Measurements from ENCODE around the gene ROBO2. TPM values are rescaled to one million over a fixed set of nuclear protein-coding genes. Genes with fewer than 3 reads are reported as not detected.

ROBO2 gene
- polyA plus RNA-seq, 10 donors, result 3.3 to 21.8 (median 5.6) TPM

DNA sequence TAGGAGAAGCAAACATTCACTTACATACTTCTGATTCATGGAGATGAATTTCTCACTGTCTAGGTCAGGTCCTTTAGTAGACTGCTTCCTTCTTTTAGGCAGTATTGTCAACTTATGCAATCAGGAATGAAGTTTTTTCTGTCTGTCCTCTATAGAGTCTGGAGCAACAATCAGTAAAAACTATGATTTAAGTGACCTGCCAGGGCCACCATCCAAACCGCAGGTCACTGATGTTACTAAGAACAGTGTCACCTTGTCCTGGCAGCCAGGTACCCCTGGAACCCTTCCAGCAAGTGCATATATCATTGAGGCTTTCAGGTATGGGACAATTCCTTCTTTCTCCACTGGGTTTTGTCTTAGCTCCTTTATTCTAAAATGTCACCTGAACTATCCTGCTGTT, 523.1 kb downstream of the ROBO2 start:
- no peak for DNase-seq

DNA sequence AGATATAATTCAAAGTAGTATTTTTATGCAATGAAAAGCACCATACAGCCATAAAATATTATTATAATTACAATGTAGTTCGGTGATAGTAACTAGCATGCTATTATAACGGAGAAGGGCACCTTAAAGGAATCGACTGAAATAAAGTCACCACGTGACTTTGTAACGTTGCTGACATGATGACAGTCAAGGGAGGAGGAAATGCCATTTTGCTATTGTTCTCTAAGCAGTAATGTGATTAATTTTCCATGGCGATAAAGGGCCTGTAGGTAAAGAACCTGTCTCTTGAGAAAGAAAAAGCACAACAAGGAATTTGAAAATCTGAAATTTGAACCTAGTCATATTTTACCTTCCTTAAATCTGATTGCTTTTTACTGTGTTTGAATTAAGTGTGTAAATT, 526.2 kb downstream of the ROBO2 start:
- no peak for DNase-seq

DNA sequence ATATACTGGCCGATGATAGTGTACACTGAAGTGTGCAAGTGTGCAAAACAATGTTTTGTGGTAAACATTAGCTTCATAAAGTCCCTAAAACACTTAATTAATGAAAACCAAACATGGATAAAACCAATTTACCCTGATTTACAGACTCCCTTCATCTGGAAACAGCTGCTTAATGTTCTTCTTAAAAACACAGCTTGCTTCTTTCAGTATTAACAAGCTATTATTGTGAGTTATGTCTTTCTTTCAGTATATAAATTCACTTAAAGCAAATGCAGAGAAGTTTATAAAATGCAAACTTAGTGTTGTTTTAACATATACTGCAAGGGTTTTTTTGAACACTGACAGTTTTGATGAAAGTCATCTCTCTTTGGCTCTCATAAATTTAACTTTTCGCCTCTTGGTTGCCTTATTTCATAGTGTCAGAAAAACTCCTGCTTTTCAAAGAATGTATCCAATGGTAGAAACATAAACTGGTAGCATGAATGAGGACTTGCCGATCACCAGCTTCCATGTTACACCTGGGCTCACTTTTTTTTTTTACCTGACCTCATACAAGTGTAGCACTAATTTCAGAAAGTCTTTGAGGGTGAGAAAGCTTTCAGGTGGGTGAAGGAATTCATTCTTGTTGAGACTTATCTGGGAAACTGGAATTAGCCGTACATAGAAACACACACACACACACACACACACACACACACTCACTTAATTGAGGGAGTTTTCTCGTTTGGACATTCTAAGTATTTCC, 532.2 kb downstream of the ROBO2 start:
- DNase-seq, result no peak

DNA sequence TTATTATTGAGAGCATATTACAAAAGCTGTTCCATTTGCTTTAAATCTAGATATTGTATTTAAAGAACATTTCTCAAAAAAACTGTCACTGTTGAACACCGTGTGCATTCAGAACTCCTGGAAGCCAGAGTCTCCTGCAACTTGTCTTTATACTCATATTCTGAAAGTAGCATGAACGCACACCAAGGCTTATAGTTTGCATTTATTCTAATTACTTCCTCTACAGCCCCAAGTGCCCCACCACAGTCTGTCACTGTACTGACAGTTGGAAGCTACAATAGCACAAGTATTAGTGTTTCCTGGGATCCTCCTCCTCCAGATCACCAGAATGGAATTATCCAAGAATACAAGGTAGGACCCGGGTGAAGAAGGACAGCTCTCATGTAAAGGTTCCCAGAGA, 537.4 kb downstream of the ROBO2 start:
- no peak for DNase-seq

DNA sequence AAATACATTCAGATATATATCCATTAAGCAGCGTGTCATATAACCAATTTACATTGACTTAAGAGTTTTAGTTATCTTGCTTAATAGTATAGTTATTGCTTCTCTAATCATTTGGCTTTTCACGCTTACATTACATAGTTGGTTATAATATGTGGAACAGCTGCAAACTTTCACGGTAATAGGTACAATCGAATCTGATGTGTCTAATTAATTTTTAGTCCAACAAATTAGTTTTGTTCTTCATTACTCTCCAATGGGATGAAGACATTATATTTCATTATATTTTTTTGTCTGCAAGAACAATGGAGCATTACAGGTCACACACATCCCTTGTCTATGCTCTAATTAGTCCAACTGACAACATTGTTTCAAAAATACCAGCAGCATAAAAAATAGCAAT, 546.3 kb downstream of the ROBO2 start:
- no peak for DNase-seq

DNA sequence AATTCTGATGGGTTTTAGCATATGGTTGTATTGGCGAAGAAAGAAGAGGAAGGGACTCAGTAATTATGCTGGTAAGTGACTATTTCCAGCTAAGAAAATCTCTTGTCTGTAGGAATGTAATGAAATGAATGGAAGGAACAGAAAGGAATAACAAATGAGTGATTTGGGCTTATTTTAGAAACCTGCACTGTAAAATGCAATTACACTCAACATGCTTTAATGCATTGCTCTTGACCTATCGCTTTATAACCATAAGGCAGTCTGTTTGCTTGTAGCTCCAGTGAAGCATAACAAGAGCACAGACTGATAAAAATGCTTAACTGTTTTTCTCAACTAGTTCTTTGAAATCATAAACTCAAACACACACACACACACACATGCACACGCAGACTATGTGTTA, 549.0 kb downstream of the ROBO2 start:
- DNase-seq, result no peak

DNA sequence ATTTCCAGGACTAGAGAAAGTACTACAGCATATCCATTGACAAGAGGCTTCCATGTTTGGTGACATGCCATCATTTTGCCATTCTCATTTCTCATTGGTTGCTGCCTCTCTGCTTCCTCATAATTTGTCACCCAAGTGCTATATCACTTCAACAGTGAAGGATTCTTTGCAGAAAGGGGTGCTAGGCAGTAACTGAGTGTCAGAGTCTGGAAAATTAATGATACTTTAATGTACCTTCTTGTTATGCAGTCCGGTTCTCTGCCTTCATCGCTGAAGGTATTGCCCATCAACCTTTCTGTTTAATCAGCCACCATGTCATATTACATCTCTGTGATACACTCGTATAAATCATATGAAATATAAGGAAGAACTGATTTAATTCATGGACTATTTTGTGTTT, 550.3 kb downstream of the ROBO2 start:
- no peak for DNase-seq

DNA sequence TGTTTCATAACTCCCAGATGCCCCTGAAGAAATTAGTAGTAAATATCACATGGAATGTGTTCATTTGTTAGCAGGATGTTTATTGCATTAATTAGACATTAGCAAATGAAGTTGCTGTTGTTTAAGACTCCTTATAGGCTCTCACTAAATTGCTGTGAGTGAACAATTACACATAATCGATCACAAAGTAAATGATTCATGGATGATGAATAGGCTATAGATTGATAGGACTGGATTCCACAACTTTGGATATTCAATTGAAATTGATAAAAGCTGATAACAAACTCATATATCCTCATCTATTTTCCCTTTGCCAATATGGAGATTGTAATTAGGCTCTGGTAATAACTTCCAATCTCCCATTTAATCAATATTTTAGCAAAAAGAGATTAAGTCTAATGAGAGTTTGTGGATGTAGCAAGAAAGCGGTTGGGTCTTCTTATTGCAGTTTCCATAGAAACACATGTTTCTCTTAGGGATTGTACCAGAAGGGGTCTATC, 555.5 kb downstream of the ROBO2 start:
- no peak for DNase-seq

DNA sequence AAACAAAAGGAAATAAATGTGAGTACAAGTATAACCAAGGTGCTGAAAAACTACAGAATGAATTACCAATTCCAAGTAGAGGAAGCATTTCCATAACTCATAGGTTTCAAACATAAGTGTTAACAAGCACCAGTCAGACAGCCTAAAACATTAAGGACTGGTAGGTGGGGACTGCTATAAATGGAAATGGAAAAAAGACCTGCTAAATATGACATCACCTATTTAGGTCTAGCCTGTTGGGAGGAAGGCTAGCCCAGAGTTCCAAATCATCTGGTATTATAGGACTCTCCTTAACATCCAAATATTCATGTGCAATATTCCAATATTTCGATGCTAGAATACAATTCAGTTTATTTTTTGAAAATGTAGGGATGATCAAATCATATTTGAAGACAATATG, 560.0 kb downstream of the ROBO2 start:
- DNase-seq, result no peak

DNA sequence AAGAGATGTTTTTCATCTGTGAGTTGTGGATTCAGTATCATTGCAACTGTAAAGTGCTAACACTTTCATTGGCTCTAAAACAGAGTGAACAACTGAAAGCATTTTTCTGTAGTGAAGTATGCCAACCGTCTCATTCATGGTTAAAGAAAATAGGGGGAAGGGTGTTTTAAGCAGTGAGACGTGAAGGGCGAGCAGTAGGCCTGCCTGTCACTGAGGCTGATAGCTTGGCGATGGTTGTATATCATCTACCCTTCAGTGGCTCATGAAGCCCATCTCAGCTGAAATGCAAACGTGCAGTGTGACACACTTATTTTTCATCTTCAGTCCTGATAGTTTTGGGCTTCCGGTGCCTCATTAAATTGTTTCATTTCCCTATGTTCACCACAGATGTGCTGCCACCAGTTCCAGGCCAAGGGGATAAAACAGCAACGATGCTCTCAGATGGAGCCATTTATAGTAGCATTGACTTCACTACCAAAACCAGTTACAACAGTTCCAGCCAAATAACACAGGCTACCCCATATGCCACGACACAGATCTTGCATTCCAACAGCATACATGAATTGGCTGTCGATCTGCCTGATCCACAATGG, 562.0 kb downstream of the ROBO2 start:
- DNase-seq, result no peak

DNA sequence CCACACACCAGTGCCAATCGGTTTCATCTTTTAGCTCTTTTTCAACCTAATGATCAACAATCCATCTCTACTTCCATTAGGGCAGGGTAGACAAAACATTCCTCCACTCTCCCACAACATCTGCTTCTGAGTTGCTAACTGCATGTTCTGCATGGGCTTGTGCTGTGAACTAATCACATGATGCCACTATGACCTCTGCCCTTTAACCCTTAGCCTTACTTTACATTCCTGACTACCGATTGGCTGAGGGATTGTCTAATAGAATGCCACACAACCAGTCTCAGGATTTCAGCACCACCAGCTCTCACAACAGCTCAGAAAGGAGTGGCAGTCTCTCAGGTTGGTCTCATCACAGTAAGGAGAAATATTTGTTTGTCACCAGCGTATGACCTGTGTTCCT, 562.8 kb downstream of the ROBO2 start:
- no peak for DNase-seq

DNA sequence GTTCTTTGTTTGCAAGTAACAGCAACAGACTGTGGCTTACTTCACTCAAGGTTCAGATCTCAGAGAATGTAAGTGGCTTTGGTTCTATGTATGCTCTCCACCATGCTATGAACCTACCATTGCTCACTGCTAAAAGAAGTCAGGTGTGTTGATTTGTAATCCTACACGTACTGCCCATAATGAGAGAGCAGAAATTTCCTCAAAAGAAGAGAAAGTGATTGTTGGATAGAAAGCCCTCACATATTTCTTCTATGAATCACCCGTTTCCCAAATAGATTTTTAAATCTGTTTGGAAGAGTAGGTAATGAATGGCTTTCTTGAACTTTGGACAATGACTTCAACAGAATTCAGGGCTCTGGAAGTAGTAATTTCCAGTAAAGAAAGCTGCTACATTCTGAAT, 565.4 kb downstream of the ROBO2 start:
- DNase-seq, result no peak

DNA sequence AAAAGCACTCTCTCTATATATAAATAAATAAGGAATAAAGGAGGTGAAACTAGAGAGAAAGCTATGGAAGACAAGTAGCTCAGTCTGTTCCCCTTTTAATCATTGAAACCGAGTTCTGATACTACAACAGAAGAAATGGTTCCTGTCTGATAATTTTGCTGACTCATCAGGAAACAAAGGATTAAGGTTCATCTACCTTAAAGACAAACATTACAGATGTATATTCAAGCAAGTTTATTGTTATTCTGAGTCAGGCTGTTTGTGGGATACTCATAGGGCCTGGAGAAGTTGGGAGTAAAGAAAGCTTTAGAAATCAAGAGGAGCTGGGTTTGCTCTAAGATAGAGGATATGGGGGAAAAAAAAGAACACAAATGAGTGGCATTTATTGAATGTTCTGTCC, 566.0 kb downstream of the ROBO2 start:
- no peak for DNase-seq

DNA sequence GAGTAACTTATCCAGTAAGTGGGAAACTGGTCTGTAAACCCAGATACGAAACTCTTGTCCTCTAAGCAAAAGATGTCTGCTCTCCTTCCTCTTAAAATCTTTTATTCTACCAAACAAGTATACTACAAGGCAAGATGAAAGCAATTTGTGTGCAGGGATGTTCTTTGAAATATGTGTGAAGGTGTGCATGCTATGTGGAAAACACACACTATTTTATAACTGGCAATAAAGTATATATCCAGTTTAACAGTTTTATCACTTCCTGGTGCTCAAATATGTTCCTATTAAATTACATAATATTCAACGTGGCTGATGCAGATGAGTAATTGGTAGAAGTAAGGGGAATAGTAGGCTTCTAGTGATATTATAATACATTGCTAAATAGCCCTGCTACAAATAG, 566.5 kb downstream of the ROBO2 start:
- DNase-seq, result no peak

DNA sequence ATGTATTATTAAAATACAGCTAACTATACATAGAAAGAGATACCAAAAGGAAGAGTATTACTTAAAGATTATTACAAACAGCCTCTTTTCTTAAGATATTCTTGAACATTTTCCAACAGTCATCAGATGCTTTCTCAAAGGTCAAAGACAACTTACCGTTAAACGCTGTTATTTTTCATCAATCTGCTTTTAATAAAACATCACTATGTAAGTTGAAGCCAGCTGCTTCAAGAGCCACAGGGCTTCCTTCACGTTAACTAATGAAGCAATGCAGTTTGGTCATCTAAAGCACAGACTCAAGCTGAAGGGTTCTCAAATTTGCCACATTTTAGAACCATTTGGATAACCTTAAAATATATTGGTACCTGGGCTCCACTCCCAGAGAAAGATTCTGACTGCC, 578.8 kb downstream of the ROBO2 start:
- DNase-seq, result no peak

DNA sequence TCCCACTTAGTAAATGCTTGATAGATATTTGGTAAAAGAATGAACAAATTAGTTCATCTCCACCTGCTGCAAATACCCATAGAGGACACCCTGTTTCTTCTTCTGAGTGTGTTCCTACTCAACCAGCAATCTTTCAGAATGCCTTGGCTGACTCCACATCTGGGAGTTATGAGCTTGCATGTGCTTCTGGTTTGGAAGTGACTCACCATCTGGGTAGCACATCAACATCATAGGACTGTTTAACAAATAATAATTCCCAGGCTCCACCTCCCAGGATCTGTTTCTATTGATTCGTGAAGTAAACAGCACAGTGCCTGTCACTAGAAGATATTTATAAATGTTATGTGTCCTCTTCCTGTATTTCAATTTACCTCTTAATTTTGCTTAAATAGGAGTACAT, 580.1 kb downstream of the ROBO2 start:
- DNase-seq, result peak in 1 of 3 donors; percentile 15

DNA sequence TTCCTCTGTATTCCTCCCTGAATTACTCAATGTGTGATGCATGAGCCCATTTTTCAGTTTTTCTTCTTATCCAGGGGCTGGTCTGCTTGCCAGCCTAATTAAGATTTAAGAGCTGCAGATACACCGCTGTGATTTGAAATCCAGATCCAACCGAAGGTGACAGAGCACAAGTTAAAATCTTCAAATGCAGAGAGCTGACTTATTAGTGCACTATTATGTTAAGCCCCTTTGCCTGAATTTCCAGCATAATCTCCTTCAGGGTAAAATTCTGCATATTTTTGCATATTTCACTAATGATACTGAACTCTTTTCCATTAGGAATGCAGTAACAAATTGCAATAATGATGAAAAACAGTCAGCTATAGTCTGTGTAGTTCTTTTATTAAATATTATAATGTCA, 583.6 kb downstream of the ROBO2 start:
- DNase-seq, result no peak

DNA sequence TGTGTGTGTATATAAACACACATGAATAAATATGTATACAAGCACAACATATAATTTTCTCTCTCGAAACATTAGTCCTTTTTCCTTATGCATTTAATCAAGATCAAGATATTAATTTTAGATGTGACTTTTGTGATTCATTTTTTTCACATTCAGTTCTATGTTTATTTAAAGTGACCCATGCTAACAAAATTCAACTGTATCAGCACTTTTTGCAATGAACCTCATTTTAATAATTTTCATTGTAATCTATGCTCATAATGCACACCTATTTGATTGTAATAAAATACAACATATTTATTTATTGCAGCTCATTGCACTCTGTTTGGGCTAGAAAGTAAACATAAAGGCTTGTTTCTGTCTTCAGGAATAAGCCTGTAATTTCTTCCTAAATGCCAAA, 586.3 kb downstream of the ROBO2 start:
- DNase-seq, result no peak

DNA sequence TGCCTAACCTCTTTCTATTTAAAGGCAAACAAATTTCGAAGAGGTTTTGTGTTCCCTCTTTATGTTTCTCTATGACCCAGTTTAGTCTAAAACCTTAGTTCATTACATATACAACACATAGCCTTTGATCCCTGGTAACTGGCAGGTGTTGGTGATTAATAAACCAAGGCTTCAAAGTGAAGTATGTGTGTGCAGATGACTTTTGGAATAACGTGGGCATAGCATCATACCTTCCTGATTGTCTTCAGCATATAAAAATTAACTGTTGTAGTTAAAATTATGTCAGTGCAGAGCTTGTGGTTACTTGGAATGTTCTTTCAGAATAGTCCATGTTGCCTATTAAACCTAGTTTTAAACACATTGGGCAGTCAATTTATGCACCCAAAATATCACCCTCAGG, 608.3 kb downstream of the ROBO2 start:
- DNase-seq, result no peak

DNA sequence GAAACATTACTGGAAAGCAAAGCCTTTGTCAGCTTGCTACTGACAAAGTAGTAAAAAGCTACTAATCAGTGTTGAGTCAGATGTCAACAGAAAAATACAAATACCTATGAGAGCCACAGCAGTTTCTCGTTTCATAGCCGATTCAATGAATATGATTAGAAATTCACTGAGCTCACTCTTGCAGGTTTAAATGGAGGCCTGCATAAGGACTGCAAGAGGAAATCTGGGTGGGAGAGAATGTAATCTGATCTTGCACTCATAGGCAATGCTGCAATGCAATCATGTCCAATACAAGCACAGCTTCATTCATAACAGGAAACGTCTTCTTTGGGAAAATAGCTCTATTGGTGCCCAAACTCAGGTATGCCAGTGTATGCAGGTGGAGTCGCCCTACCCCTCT, 608.8 kb downstream of the ROBO2 start:
- no peak for DNase-seq

DNA sequence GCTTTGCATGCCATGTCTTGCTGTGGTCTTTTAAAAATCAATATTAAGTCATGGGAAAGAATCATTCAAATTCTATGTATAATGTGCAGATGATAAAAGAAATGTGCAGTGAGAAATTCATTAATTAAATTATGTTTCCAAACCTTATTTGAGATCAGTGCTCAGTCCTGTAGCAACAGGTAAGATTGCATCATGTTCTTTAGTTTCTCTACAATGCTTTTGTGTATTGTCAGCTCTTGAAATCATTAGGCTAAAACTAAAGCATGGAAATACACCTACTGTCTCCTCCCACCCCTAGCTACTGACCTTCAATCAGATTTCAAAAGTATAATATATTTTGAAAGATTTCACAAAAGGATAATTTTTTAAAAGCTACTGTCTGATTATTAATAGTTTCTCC, 612.7 kb downstream of the ROBO2 start:
- no peak for DNase-seq

DNA sequence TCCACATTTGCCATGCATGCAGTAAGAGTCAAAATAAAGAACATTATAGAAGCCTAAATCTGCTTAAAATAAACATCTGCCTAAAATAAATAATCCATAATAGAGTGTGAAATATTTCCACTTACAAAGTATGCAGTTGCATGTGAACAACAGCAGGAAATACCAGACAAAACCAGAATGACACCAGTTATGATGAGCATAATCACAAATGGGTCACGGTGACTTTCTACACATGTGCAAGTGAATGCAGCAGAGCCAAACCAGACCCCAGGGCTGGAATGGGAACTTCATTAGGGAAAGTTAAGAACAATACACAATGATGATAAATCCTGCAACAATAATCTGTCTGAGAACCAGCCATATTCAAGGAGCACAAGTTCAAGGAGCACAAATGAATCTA, 615.5 kb downstream of the ROBO2 start:
- peak in 1 of 3 donors; percentile 3 for DNase-seq

DNA sequence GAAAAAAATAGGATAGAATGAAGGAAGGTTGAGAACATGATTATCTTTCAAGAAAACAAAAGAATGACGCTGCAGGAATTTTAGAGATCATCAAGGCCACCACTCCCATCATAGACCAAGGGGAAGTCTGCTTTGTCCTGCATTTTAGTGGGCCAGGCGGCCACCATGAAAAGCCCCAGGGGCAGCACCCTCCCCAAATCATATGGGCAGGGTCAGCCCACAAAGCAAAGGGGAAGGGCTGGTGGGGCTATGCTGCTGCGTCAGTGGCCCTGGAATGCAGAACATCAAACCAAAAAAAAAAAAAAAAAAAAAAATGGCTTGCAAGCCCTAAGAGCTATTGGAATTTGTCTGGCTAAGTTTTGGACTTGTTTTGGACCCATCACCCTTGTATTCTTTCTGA, 620.8 kb downstream of the ROBO2 start:
- DNase-seq, result no peak

DNA sequence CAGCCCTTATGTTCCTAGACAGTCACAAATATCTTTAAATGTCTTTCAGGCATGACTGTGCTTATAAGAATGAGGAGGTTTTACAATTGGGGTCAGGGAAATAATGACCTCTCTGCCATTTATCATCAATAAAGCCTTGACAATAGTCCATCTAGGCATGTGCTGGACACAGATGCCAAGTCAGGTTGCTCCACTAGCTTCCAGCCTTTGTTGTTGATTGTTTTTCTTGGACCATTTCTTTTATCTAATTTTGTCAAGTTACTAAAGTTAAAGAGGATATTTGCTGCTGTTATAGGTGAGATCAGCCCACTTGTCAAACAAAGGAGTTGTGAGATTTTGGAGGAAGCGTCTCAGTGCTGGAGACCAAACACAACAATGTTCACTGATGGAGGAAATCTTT, 628.0 kb downstream of the ROBO2 start:
- no peak for DNase-seq
